GM12878 (cell line): ENCODE data around the gene MYBL2. TPM values are rescaled to one million over a fixed set of nuclear protein-coding genes. Genes with fewer than 3 reads are reported as not detected.

ENCODE experiments used
- BCL3 ChIP-seq: IDR thresholded peaks from 2 replicates; pipeline ENCODE4 v1.6.1; 2011; ENCODE audit warnings: borderline replicate concordance, low read depth, mild to moderate bottlenecking, moderate library complexity, low read length; ENCODE audit not compliant: insufficient read depth, poor library complexity, severe bottlenecking
- CBX3 ChIP-seq: fragments of 200-600 bp; sonication (generic); IDR thresholded peaks from 2 replicates; pipeline ENCODE4 v1.6.1; 2016; ENCODE audit warnings: low read depth, borderline replicate concordance
- ELK1 ChIP-seq: IDR thresholded peaks from 2 replicates; pipeline ENCODE4 v1.6.1; 2012; ENCODE audit warnings: low read depth, low read length, improper control_type of control experiment
- GATAD2B ChIP-seq: fragments of 450-650 bp; conservative IDR thresholded peaks from 2 replicates; pipeline ENCODE4 v1.6.1; 2017; ENCODE audit warnings: low read depth, mild to moderate bottlenecking, moderate library complexity
- HCFC1 ChIP-seq: fragments of 150-350 bp; IDR thresholded peaks from 2 replicates; pipeline ENCODE4 v1.6.1; 2014; ENCODE audit warnings: low read length
- IRF4 ChIP-seq: IDR thresholded peaks from 2 replicates; pipeline ENCODE4 v1.6.1; 2011; ENCODE audit warnings: low read depth, low read length
- NR2F1 ChIP-seq: fragments of 450-650 bp; conservative IDR thresholded peaks from 2 replicates; pipeline ENCODE4 v1.6.1; 2017; ENCODE audit warnings: mild to moderate bottlenecking
- POU2F2 ChIP-seq: IDR thresholded peaks from 3 replicates; pipeline ENCODE4 v1.6.1; 2011; ENCODE audit warnings: low read depth, mild to moderate bottlenecking, low read length, borderline replicate concordance
- PRDM15 ChIP-seq: fragments of 450-650 bp; formaldehyde crosslinking; IDR thresholded peaks from 2 replicates; pipeline ENCODE4 v1.4.0; 2020; ENCODE audit warnings: mild to moderate bottlenecking, moderate library complexity
- RAD21 ChIP-seq: IDR thresholded peaks from 2 replicates; pipeline ENCODE4 v1.6.1; 2011; ENCODE audit warnings: mild to moderate bottlenecking, low read depth, low read length, moderate library complexity; ENCODE audit not compliant: insufficient read depth
- SREBF1 ChIP-seq: IDR thresholded peaks from 2 replicates; pipeline ENCODE4 v1.6.1; 2012; ENCODE audit warnings: mild to moderate bottlenecking, low read length
- SRF ChIP-seq, 2 experiments: IDR thresholded peaks; 2 replicates each; pipeline ENCODE4 v1.6.1; 2011; ENCODE audit warnings: low read depth in 2 of 2, low read length in 2 of 2, mild to moderate bottlenecking in 1 of 2, moderate library complexity in 1 of 2
- SUPT20H ChIP-seq: IDR thresholded peaks from 2 replicates; pipeline ENCODE4 v1.6.1; 2011; ENCODE audit warnings: low read depth, mild to moderate bottlenecking, low read length, moderate library complexity, borderline replicate concordance; ENCODE audit not compliant: control insufficient read depth
- TAF1 ChIP-seq: IDR thresholded peaks from 2 replicates; pipeline ENCODE4 v1.6.1; 2011; ENCODE audit warnings: mild to moderate bottlenecking, low read depth, low read length, borderline replicate concordance
- ZSCAN29 ChIP-seq: fragments of 450-650 bp; IDR thresholded peaks from 2 replicates; pipeline ENCODE4 v1.6.1; 2017; ENCODE audit warnings: mild to moderate bottlenecking, moderate library complexity
- polyA plus RNA-seq, 11 experiments: library from polyadenylated mRNA; depleted of rRNA in 4 of 11; unstranded in 6 of 11; stranded (reverse) in 5 of 11; fragments of >200 nt; fragmentation: Nextera tagmentation in 4 of 11; fragmentation: Illumina TruSeq in 1 of 11; extraction: Ambion mirVana in 4 of 11; extraction: Trizol in 1 of 11; gene quantifications; 1 replicate in 1 of 11; 2 replicates in 10 of 11; pipeline versions ENCODE4 v1.2.1 to v1.2.3, GENCODE V29; 2011 to 2016; ENCODE audit warnings: inconsistent platforms in 2 of 11, missing spikeins in 2 of 11, low read depth in 1 of 11
- total RNA-seq, 4 experiments: library from RNA; depleted of rRNA in 3 of 4; stranded (reverse); fragments of >200 nt in 3 of 4; fragmentation: Illumina TruSeq in 1 of 4; extraction: Trizol in 1 of 4; gene quantifications; 2 replicates each; pipeline versions ENCODE4 v1.2.1 to v1.2.3, GENCODE V29; 2013 to 2021
- TF ChIP-seq, protein P1 (sequence below): IDR thresholded peaks from 2 replicates; pipeline ENCODE4 v1.6.1; 2012; ENCODE audit warnings: low read length, inconsistent platforms
- TF ChIP-seq, protein P2 (sequence below): fragments of 450-650 bp; IDR thresholded peaks from 2 replicates; pipeline ENCODE4 v1.6.1; 2017; ENCODE audit warnings: mild to moderate bottlenecking, moderate library complexity

The MYBL2 gene
- total and polyA plus RNA-seq, 10 of the 15 experiments (the other 5 are each of a cell fraction or from before 2014, with no cell fraction given), result 4.5 to 213 (median 74.2) TPM

- TF ChIP-seq PRDM15 (CRISPR knock-in tag) (no peak), POU2F2 (peak; percentile 90; the same call in 2 of the 3 replicates), TAF1 (no peak), RAD21 (peak; percentile 33; the same call in 1 of the 2 replicates), BCL3 (peak; percentile 87), HCFC1 (no peak), NR2F1 (peak; percentile 61), GATAD2B (peak; percentile 89; the same call in 1 of the 2 replicates), ZSCAN29 (no peak; the same call in 1 of the 2 replicates), IRF4 (peak; percentile 92), ELK1 (0 out of 2 replicates have a peak, but pooled peaks have one; percentile 43), SRF (IDR thresholded peaks at IDR 0.05; ENCODE audit: low read depth in 2 of 2, low read length in 2 of 2) (peak in 1 of 2 experiments; percentile 68; a peak in 2 of 4 replicates), SREBF1 (no peak), CBX3 (no peak), SUPT20H (no peak)
- TF ChIP-seq, protein P1, sequence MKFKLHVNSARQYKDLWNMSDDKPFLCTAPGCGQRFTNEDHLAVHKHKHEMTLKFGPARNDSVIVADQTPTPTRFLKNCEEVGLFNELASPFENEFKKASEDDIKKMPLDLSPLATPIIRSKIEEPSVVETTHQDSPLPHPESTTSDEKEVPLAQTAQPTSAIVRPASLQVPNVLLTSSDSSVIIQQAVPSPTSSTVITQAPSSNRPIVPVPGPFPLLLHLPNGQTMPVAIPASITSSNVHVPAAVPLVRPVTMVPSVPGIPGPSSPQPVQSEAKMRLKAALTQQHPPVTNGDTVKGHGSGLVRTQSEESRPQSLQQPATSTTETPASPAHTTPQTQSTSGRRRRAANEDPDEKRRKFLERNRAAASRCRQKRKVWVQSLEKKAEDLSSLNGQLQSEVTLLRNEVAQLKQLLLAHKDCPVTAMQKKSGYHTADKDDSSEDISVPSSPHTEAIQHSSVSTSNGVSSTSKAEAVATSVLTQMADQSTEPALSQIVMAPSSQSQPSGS, result peak; percentile 86
- TF ChIP-seq, protein P2, sequence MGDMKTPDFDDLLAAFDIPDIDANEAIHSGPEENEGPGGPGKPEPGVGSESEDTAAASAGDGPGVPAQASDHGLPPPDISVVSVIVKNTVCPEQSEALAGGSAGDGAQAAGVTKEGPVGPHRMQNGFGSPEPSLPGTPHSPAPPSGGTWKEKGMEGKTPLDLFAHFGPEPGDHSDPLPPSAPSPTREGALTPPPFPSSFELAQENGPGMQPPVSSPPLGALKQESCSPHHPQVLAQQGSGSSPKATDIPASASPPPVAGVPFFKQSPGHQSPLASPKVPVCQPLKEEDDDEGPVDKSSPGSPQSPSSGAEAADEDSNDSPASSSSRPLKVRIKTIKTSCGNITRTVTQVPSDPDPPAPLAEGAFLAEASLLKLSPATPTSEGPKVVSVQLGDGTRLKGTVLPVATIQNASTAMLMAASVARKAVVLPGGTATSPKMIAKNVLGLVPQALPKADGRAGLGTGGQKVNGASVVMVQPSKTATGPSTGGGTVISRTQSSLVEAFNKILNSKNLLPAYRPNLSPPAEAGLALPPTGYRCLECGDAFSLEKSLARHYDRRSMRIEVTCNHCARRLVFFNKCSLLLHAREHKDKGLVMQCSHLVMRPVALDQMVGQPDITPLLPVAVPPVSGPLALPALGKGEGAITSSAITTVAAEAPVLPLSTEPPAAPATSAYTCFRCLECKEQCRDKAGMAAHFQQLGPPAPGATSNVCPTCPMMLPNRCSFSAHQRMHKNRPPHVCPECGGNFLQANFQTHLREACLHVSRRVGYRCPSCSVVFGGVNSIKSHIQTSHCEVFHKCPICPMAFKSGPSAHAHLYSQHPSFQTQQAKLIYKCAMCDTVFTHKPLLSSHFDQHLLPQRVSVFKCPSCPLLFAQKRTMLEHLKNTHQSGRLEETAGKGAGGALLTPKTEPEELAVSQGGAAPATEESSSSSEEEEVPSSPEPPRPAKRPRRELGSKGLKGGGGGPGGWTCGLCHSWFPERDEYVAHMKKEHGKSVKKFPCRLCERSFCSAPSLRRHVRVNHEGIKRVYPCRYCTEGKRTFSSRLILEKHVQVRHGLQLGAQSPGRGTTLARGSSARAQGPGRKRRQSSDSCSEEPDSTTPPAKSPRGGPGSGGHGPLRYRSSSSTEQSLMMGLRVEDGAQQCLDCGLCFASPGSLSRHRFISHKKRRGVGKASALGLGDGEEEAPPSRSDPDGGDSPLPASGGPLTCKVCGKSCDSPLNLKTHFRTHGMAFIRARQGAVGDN, result peak; percentile 56; the same call in 1 of the 2 replicates
These were observed 85.8 kb downstream of the MYBL2 start (continued) for GRCh38 chr20:43752561-43753301.
